HepG2 (cell line): ENCODE measurements around the gene SERINC2. TPM values are rescaled to one million over a fixed set of nuclear protein-coding genes. Genes with fewer than 3 reads are reported as not detected.

Experiments
- ELF1 ChIP-seq: sonication (generic); formaldehyde crosslinking; IDR thresholded peaks from 2 replicates; pipeline ENCODE4 v1.4.0; 2020; ENCODE audit warnings: missing genetic modification reagents
- FOXC1 ChIP-seq: sonication (generic); formaldehyde crosslinking; IDR thresholded peaks from 2 replicates; pipeline ENCODE4 v1.8.0; 2022; ENCODE audit warnings: mild to moderate bottlenecking, missing genetic modification reagents, borderline replicate concordance
- FOXO1 ChIP-seq: sonication (generic); formaldehyde crosslinking; IDR thresholded peaks from 2 replicates; pipeline ENCODE4 v1.4.0; 2020; ENCODE audit warnings: missing genetic modification reagents
- HCFC1 ChIP-seq: fragments of 150-350 bp; IDR thresholded peaks from 2 replicates; pipeline ENCODE4 v1.6.1; 2014; ENCODE audit warnings: low read depth, low read length
- IKZF1 ChIP-seq: fragments of 450-650 bp; IDR thresholded peaks from 2 replicates; pipeline ENCODE4 v1.7.1; 2016
- KLF11 ChIP-seq: IDR thresholded peaks from 2 replicates; pipeline ENCODE4 v1.6.1; 2016; ENCODE audit warnings: missing compliant biosample characterization
- KMT2B ChIP-seq: IDR thresholded peaks from 2 replicates; pipeline ENCODE4 v1.6.1; 2016; ENCODE audit warnings: missing genetic modification reagents, missing compliant biosample characterization
- MATR3 ChIP-seq: sonication (generic); formaldehyde crosslinking; IDR thresholded peaks from 2 replicates; pipeline ENCODE4 v1.4.0; 2020; ENCODE audit warnings: missing genetic modification reagents
- MIER3 ChIP-seq: IDR thresholded peaks from 2 replicates; pipeline ENCODE4 v1.6.1; 2016; ENCODE audit warnings: missing compliant biosample characterization, borderline replicate concordance
- PCBP2 ChIP-seq: fragments of 200-400 bp; formaldehyde crosslinking; optimal IDR thresholded peaks from 2 replicates; pipeline ENCODE3; 2018; ENCODE audit warnings: low read length, low read depth; ENCODE audit not compliant: poor library complexity, severe bottlenecking
- PHF21A ChIP-seq: sonication (generic); formaldehyde crosslinking; IDR thresholded peaks from 2 replicates; pipeline ENCODE4 v1.5.0; 2020; ENCODE audit warnings: mild to moderate bottlenecking, missing genetic modification reagents
- SATB2 ChIP-seq: sonication (generic); formaldehyde crosslinking; IDR thresholded peaks from 2 replicates; pipeline ENCODE4 v1.5.0; 2020; ENCODE audit warnings: missing genetic modification reagents
- ZNF12 ChIP-seq: sonication (generic); formaldehyde crosslinking; IDR thresholded peaks from 2 replicates; pipeline ENCODE4 v1.5.0; 2020; ENCODE audit warnings: missing genetic modification reagents
- ZNF280D ChIP-seq: sonication (generic); formaldehyde crosslinking; IDR thresholded peaks from 2 replicates; pipeline ENCODE4 v1.5.1; 2020; ENCODE audit warnings: mild to moderate bottlenecking, missing genetic modification reagents
- ZNF30 ChIP-seq: sonication (generic); formaldehyde crosslinking; IDR thresholded peaks from 2 replicates; pipeline ENCODE4 v1.5.0; 2020; ENCODE audit warnings: mild to moderate bottlenecking, missing genetic modification reagents
- ZNF83 ChIP-seq: sonication (generic); formaldehyde crosslinking; IDR thresholded peaks from 2 replicates; pipeline ENCODE4 v1.4.0; 2020; ENCODE audit warnings: missing genetic modification reagents, mild to moderate bottlenecking, borderline replicate concordance
- polyA plus RNA-seq, 8 experiments: library from polyadenylated mRNA; depleted of rRNA in 3 of 8; stranded (reverse) in 7 of 8; unstranded in 1 of 8; fragments of >200 nt; fragmentation: Illumina TruSeq in 4 of 8; extraction: Trizol in 4 of 8; gene quantifications; 2 replicates each; pipeline versions ENCODE4 v1.2.1 to v1.2.3, GENCODE V29; 2011 to 2016; ENCODE audit warnings: low read depth in 4 of 8, missing spikeins in 1 of 8, mixed read lengths in 1 of 8; ENCODE audit not compliant: insufficient read depth in 1 of 8
- total RNA-seq, 5 experiments: library from RNA; depleted of rRNA; stranded (reverse); fragments of >200 nt; fragmentation: Illumina TruSeq; extraction: Trizol; gene quantifications; 2 replicates each; pipeline ENCODE4 v1.2.3, GENCODE V29; 2016; ENCODE audit warnings: low read depth in 1 of 5
- TF ChIP-seq, protein P1 (sequence below): sonication (generic); formaldehyde crosslinking; IDR thresholded peaks from 2 replicates; pipeline ENCODE4 v1.5.0; 2020; ENCODE audit warnings: missing genetic modification reagents
- TF ChIP-seq, protein P2 (sequence below): IDR thresholded peaks from 2 replicates; pipeline ENCODE4 v1.6.1; 2016; ENCODE audit warnings: low read depth, control low read depth
- TF ChIP-seq, protein P3 (sequence below): sonication (generic); formaldehyde crosslinking; IDR thresholded peaks from 2 replicates; pipeline ENCODE4 v1.4.0; 2020; ENCODE audit warnings: missing genetic modification reagents
- TF ChIP-seq, protein P4 (sequence below): sonication (generic); formaldehyde crosslinking; conservative IDR thresholded peaks from 2 replicates; pipeline ENCODE4 v1.8.1; 2023; ENCODE audit warnings: missing genetic modification reagents

SERINC2 gene
- total and polyA plus RNA-seq, 2 of the 13 experiments (the other 11 are each of a cell fraction or from before 2014, with no cell fraction given), result 4.8 to 126 TPM

DNA sequence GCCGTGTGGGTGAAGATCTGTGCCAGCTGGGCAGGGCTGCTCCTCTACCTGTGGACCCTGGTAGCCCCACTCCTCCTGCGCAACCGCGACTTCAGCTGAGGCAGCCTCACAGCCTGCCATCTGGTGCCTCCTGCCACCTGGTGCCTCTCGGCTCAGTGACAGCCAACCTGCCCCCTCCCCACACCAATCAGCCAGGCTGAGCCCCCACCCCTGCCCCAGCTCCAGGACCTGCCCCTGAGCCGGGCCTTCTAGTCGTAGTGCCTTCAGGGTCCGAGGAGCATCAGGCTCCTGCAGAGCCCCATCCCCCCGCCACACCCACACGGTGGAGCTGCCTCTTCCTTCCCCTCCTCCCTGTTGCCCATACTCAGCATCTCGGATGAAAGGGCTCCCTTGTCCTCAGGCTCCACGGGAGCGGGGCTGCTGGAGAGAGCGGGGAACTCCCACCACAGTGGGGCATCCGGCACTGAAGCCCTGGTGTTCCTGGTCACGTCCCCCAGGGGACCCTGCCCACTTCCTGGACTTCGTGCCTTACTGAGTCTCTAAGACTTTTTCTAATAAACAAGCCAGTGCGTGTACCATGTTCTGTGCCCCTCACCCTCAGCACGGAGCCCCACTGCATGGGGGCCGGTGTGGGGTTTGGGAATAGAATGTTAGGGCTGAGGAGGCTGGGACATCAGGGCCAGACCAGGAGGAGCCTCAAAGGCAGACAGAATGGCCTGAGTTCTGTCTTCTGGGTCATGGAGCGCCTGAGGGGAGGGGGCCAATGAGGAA is 21.3 kb downstream of the SERINC2 start (continued):
- no peak for TF ChIP-seq ZNF83 (CRISPR knock-in tag)
- no peak for TF ChIP-seq KMT2B (CRISPR knock-in tag)
- TF ChIP-seq, protein P1, sequence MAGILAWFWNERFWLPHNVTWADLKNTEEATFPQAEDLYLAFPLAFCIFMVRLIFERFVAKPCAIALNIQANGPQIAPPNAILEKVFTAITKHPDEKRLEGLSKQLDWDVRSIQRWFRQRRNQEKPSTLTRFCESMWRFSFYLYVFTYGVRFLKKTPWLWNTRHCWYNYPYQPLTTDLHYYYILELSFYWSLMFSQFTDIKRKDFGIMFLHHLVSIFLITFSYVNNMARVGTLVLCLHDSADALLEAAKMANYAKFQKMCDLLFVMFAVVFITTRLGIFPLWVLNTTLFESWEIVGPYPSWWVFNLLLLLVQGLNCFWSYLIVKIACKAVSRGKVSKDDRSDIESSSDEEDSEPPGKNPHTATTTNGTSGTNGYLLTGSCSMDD (CRISPR knock-in tag), result no peak
- TF ChIP-seq ZNF30, result no peak
- TF ChIP-seq PHF21A, result peak; percentile 90
- no peak for TF ChIP-seq KLF11
- TF ChIP-seq IKZF1, result no peak
- TF ChIP-seq SATB2, result no peak
- TF ChIP-seq FOXO1 (CRISPR knock-in tag), result peak; percentile 96; the same call in 1 of the 2 replicates
- TF ChIP-seq FOXC1 (CRISPR knock-in tag), result no peak; the same call in 1 of the 2 replicates
- no peak for TF ChIP-seq ZNF12
- no peak for TF ChIP-seq MATR3 (CRISPR knock-in tag)
- TF ChIP-seq, protein P2, sequence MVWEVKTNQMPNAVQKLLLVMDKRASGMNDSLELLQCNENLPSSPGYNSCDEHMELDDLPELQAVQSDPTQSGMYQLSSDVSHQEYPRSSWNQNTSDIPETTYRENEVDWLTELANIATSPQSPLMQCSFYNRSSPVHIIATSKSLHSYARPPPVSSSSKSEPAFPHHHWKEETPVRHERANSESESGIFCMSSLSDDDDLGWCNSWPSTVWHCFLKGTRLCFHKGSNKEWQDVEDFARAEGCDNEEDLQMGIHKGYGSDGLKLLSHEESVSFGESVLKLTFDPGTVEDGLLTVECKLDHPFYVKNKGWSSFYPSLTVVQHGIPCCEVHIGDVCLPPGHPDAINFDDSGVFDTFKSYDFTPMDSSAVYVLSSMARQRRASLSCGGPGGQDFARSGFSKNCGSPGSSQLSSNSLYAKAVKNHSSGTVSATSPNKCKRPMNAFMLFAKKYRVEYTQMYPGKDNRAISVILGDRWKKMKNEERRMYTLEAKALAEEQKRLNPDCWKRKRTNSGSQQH, result no peak
- no peak for TF ChIP-seq HCFC1
- TF ChIP-seq, protein P3, sequence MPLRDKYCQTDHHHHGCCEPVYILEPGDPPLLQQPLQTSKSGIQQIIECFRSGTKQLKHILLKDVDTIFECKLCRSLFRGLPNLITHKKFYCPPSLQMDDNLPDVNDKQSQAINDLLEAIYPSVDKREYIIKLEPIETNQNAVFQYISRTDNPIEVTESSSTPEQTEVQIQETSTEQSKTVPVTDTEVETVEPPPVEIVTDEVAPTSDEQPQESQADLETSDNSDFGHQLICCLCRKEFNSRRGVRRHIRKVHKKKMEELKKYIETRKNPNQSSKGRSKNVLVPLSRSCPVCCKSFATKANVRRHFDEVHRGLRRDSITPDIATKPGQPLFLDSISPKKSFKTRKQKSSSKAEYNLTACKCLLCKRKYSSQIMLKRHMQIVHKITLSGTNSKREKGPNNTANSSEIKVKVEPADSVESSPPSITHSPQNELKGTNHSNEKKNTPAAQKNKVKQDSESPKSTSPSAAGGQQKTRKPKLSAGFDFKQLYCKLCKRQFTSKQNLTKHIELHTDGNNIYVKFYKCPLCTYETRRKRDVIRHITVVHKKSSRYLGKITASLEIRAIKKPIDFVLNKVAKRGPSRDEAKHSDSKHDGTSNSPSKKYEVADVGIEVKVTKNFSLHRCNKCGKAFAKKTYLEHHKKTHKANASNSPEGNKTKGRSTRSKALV (CRISPR knock-in tag), result 0 out of 2 replicates have a peak, but pooled peaks have one; percentile 39
- peak; percentile 66; the same call in 1 of the 2 replicates for TF ChIP-seq ELF1 (CRISPR knock-in tag)
- TF ChIP-seq ZNF280D (CRISPR knock-in tag), result no peak; the same call in 1 of the 2 replicates
- peak; percentile 28; the same call in 1 of the 2 replicates for TF ChIP-seq MIER3 (CRISPR knock-in tag)
- TF ChIP-seq PCBP2, result peak; percentile 56
- TF ChIP-seq, protein P4, sequence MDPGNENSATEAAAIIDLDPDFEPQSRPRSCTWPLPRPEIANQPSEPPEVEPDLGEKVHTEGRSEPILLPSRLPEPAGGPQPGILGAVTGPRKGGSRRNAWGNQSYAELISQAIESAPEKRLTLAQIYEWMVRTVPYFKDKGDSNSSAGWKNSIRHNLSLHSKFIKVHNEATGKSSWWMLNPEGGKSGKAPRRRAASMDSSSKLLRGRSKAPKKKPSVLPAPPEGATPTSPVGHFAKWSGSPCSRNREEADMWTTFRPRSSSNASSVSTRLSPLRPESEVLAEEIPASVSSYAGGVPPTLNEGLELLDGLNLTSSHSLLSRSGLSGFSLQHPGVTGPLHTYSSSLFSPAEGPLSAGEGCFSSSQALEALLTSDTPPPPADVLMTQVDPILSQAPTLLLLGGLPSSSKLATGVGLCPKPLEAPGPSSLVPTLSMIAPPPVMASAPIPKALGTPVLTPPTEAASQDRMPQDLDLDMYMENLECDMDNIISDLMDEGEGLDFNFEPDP (CRISPR knock-in tag), result no peak
